Esophagus muscularis mucosa (tissue), 4 donors: ENCODE results near the gene DARS1. TPM values are rescaled to one million over a fixed set of nuclear protein-coding genes. Genes with fewer than 3 reads are reported as not detected.

Source experiments
- DNase-seq: peaks from one replicate; pipeline ENCODE4 v3.0.0-alpha.2; 2017; ENCODE audit errors: extremely low spot score
- H3K27ac ChIP-seq, 4 donors: fragments of 200-600 bp; sonication (generic); replicated peaks in 1 of 4; 1 replicate in 3 of 4; 2 replicates in 1 of 4; pipeline ENCODE4 v1.5.1; 2016 to 2019; ENCODE audit warnings: mild to moderate bottlenecking in 1 of 4
- H3K27me3 ChIP-seq, 4 donors: fragments of 200-600 bp; sonication (generic); one replicate each; pipeline versions ENCODE4 v1.5.1 to v1.6.0; 2016 to 2019
- H3K36me3 ChIP-seq, 4 donors: fragments of 200-600 bp; sonication (generic); one replicate each; pipeline ENCODE4 v1.5.1; 2016 to 2019
- H3K4me1 ChIP-seq, 4 donors: fragments of 200-600 bp; sonication (generic); one replicate each; pipeline ENCODE4 v1.5.1; 2016 to 2019
- H3K4me3 ChIP-seq, 4 donors: fragments of 200-600 bp; sonication (generic); 1 replicate in 2 of 4; 2 replicates in 2 of 4; pipeline ENCODE4 v1.5.1; 2016 to 2019; ENCODE audit warnings: mild to moderate bottlenecking in 4 of 4, moderate library complexity in 1 of 4
- H3K9me3 ChIP-seq, 4 donors: fragments of 200-600 bp; sonication (generic); 1 replicate in 3 of 4; 2 replicates in 1 of 4; pipeline ENCODE4 v1.5.1; 2016 to 2019
- CTCF ChIP-seq, 3 experiments: fragments of 200-600 bp in 2 of 3; fragments of 450-650 bp in 1 of 3; sonication (generic) in 2 of 3; IDR thresholded peaks; one replicate each; pipeline ENCODE4 v1.5.1; 2017 to 2019; ENCODE audit warnings: antibody characterized with exemption in 3 of 3, mild to moderate bottlenecking in 2 of 3, moderate library complexity in 1 of 3
- EP300 ChIP-seq: sonication (generic); formaldehyde crosslinking; IDR thresholded peaks from one replicate; pipeline ENCODE4 v1.6.1; 2017; ENCODE audit warnings: antibody characterized with exemption
- POLR2A ChIP-seq: fragments of 450-650 bp; IDR thresholded peaks from one replicate; pipeline ENCODE4 v1.6.1; 2017; ENCODE audit warnings: antibody characterized with exemption, moderate library complexity, mild to moderate bottlenecking, low read depth
- POLR2AphosphoS5 ChIP-seq, 2 donors: sonication (generic); formaldehyde crosslinking; IDR thresholded peaks; one replicate each; pipeline ENCODE4 v1.6.1; 2017; ENCODE audit warnings: antibody characterized with exemption in 2 of 2
- WGBS: methylation state at CpG from one replicate; pipeline ENCODE4 v1.1.5; 2018; 5-methylcytosine and 5-hydroxymethylcytosine counted together
- intact Hi-C: fragments of 100-400 bp; cut with DNase I; formaldehyde crosslinking; loops from one replicate; pipeline ENCODE4 v1.15.1; 2023
- total RNA-seq, 4 donors: library from RNA; depleted of rRNA; stranded (reverse); fragments of >200 nt; gene quantifications; one replicate each; pipeline versions ENCODE4 v1.1.0 to v1.2.1, GENCODE V29; 2016

DARS1 gene
- total RNA-seq, 4 donors from 2014 or later, result 98.8 to 129 (median 121) TPM

- H3K36me3 ChIP-seq, result no peaks in the 10 kb centered on the region
- 74% methylated on average over 3 of the region's 3 CpGs for WGBS
- no peak overlapping the region for H3K4me3 ChIP-seq
- H3K27ac ChIP-seq, result no peak overlapping the region
- no peak for DNase-seq
- H3K27me3 ChIP-seq, result no peaks in the 10 kb centered on the region
- H3K4me1 ChIP-seq, result no peaks in the 10 kb centered on the region
- H3K9me3 ChIP-seq, result no peaks in the 10 kb centered on the region
- intact Hi-C loops, result no loop called here
- TF ChIP-seq EP300 (no peak), POLR2A (no peak), POLR2AphosphoS5 (IDR thresholded peaks at IDR 0.05) (no peak), CTCF (IDR thresholded peaks at IDR 0.05) (no peak)
These were observed 8.9 kb upstream of the DARS1 start for GRCh38 chr2:135994281-135994680.

DNA sequence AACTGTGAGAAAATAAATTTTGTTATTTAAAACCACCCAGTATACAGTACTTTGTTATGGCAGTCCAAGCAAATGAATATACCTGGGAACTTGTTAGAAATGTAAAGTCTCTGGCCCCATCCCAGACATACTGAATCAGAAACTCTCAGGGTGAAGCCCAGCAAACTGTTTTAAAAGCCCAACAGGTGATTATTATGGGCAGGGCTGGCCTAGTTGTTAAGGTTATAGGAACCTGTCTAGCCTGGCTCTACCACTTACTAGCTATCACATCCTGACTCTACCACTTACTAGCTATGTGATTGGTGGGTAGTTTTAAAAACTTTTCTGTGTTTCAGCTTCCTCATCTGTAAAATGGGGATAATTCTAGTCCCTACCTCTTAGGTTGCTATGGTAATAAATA lies 8.0 kb upstream of the DARS1 start:
- no peak for TF ChIP-seq EP300
- no peak for TF ChIP-seq POLR2A
- no peak for TF ChIP-seq CTCF (IDR thresholded peaks at IDR 0.05)
- TF ChIP-seq POLR2AphosphoS5 (IDR thresholded peaks at IDR 0.05), result no peak
- no peak overlapping the region for H3K27ac ChIP-seq
- H3K9me3 ChIP-seq, result no peaks in the 10 kb centered on the region
- DNase-seq, result peak; percentile 14
- H3K36me3 ChIP-seq, result no peaks in the 10 kb centered on the region
- intact Hi-C loops, result no loop called here
- H3K27me3 ChIP-seq, result no peaks in the 10 kb centered on the region
- no peaks in the 10 kb centered on the region for H3K4me1 ChIP-seq
- H3K4me3 ChIP-seq, result no peak overlapping the region

GRCh38 chr2:135991861-135992260 lies 6.4 kb upstream of the DARS1 start:
- TF ChIP-seq CTCF (IDR thresholded peaks at IDR 0.05) (no peak), EP300 (no peak), POLR2A (no peak), POLR2AphosphoS5 (IDR thresholded peaks at IDR 0.05) (no peak)
- 95% methylated on average over 4 of the region's 4 CpGs for WGBS

GRCh38 chr2:135987441-135987840 lies 2.0 kb upstream of the DARS1 start:
- H3K9me3 ChIP-seq, result no peaks in the 10 kb centered on the region
- H3K4me3 ChIP-seq, result no peak overlapping the region
- DNase-seq, result peak; percentile 83
- intact Hi-C loops, result loop anchor here (10.0 kb wide), 1 partner anchor 243 kb away; the partner anchor contains the start of gene UBXN4
- H3K27ac ChIP-seq, result no peak overlapping the region
- peaks cover 0 to 5% (median 2%) of the 10 kb centered on the region in 4 donors for H3K36me3 ChIP-seq
- whole genome bisulfite sequencing, result 100% methylated on average over 2 of the region's 2 CpGs
- H3K4me1 ChIP-seq, result peaks cover 9 to 30% (median 28%) of the 10 kb centered on the region in 4 donors
- no peaks in the 10 kb centered on the region for H3K27me3 ChIP-seq
- TF ChIP-seq CTCF (IDR thresholded peaks at IDR 0.05), result no peak
- TF ChIP-seq EP300, result no peak
- no peak for TF ChIP-seq POLR2A
- no peak for TF ChIP-seq POLR2AphosphoS5 (IDR thresholded peaks at IDR 0.05)

More at GRCh38 chr2:135991861-135992260, 6.4 kb upstream of the DARS1 start:
- Histone ChIP-seq H3K27me3 (no peaks in the 10 kb centered on the region), H3K36me3 (no peaks in the 10 kb centered on the region), H3K4me1 (no peaks in the 10 kb centered on the region), H3K4me3 (no peak overlapping the region), H3K27ac (no peak overlapping the region), H3K9me3 (no peaks in the 10 kb centered on the region)
- DNase-seq, result peak; percentile 64
- intact Hi-C loops, result no loop called here

GRCh38 chr2:135986507-135986906 lies 1.1 kb upstream of the DARS1 start:
- 93% methylated on average over 5 of the region's 5 CpGs for WGBS

More at GRCh38 chr2:135986507-135986906, 1.1 kb upstream of the DARS1 start:
- H3K4me3 ChIP-seq, result no peak overlapping the region
- intact Hi-C loops, result loop anchor here (10.0 kb wide), 1 partner anchor 242 kb away; the partner anchor contains the start of gene UBXN4
- H3K9me3 ChIP-seq, result no peaks in the 10 kb centered on the region
- no peak for DNase-seq
- H3K27ac ChIP-seq, result peak overlapping the region in 2 of 4 donors; percentile 94 to 98
- peaks cover 0 to 15% (median 6%) of the 10 kb centered on the region in 4 donors for H3K36me3 ChIP-seq
- H3K4me1 ChIP-seq, result peaks cover 9 to 40% (median 34%) of the 10 kb centered on the region in 4 donors
- H3K27me3 ChIP-seq, result no peaks in the 10 kb centered on the region
- TF ChIP-seq POLR2AphosphoS5 (IDR thresholded peaks at IDR 0.05) (no peak), EP300 (no peak), POLR2A (no peak), CTCF (IDR thresholded peaks at IDR 0.05) (no peak)
